Uterus (tissue), 4 donors: ENCODE measurements around the gene FANCC. TPM values are rescaled to one million over a fixed set of nuclear protein-coding genes. Genes with fewer than 3 reads are reported as not detected.
A peak's percentile ranks its signal among the peaks of the same experiment; 100 is the strongest.

Source experiments
- DNase-seq, 2 donors: peaks; one replicate each; pipeline ENCODE4 v3.0.0-alpha.2; 2019 to 2020
- H3K27ac ChIP-seq, 2 donors: fragments of 200-600 bp; sonication (generic); 1 replicate in 1 of 2; 2 replicates in 1 of 2; pipeline ENCODE4 v1.5.1; 2016 to 2018
- H3K27me3 ChIP-seq, 2 donors: fragments of 200-600 bp; sonication (generic); one replicate each; pipeline ENCODE4 v1.5.1; 2018 to 2019; ENCODE audit warnings: control low read depth in 1 of 2
- H3K36me3 ChIP-seq, 2 donors: fragments of 200-600 bp; sonication (generic); one replicate each; pipeline ENCODE4 v1.5.1; 2019; ENCODE audit warnings: control low read depth in 1 of 2
- H3K4me1 ChIP-seq, 2 donors: fragments of 200-600 bp; sonication (generic); one replicate each; pipeline ENCODE4 v1.5.1; 2018 to 2019; ENCODE audit warnings: control low read depth in 1 of 2
- H3K4me3 ChIP-seq, 2 donors: fragments of 200-600 bp; sonication (generic); 1 replicate in 1 of 2; 2 replicates in 1 of 2; pipeline ENCODE4 v1.5.1; 2018 to 2019; ENCODE audit warnings: mild to moderate bottlenecking in 1 of 2
- H3K9me3 ChIP-seq, 2 donors: fragments of 200-600 bp; sonication (generic); one replicate each; pipeline ENCODE4 v1.5.1; 2019; ENCODE audit warnings: control low read depth in 1 of 2
- CTCF ChIP-seq, 4 experiments: fragments of 200-600 bp in 2 of 4; fragments of 450-650 bp in 2 of 4; sonication (generic) in 2 of 4; IDR thresholded peaks; one replicate each; pipeline ENCODE4 v1.5.1; 2016 to 2019; ENCODE audit warnings: antibody characterized with exemption in 4 of 4, mild to moderate bottlenecking in 2 of 4, moderate library complexity in 1 of 4
- POLR2A ChIP-seq, 2 donors: fragments of 450-650 bp; IDR thresholded peaks; one replicate each; pipeline ENCODE4 v1.6.1; 2016; ENCODE audit warnings: antibody characterized with exemption in 2 of 2, mild to moderate bottlenecking in 1 of 2, moderate library complexity in 1 of 2
- intact Hi-C: fragments of 100-400 bp; cut with DNase I; formaldehyde crosslinking; loops from one replicate; pipeline ENCODE4 v1.15.1; 2023; ENCODE audit warnings: low total_unique reads
- total RNA-seq, 4 donors: library from RNA; depleted of rRNA in 3 of 4; stranded (reverse); fragments of >200 nt in 3 of 4; gene quantifications; one replicate each; pipeline versions ENCODE4 v1.1.0 to v1.2.4, GENCODE V29; 2014 to 2023
- donor health status: DM: yes; HTN: yes; CAD: no.

FANCC gene
- total RNA-seq, 4 donors from 2014 or later, result 4.1 to 21.4 (median 15.9) TPM

GRCh38 chr9:95073042-95073607 is 244.4 kb downstream of the FANCC start:
- Histone ChIP-seq H3K36me3 (no peaks in the 10 kb centered on the region), H3K4me1 (peaks cover 30% of the 10 kb centered on the region in 2 donors), H3K4me3 (no peak overlapping the region), H3K9me3 (no peaks in the 10 kb centered on the region), H3K27me3 (no peaks in the 10 kb centered on the region), H3K27ac (peak overlapping the region; percentile 38 to 96)
- no peak for DNase-seq
- intact Hi-C loops, result no loop called here
- TF ChIP-seq CTCF (IDR thresholded peaks at IDR 0.05) (peak in 1 of 4 experiments; percentile 5), POLR2A (IDR thresholded peaks at IDR 0.05) (no peak)

GRCh38 chr9:95071925-95072324 is 245.6 kb downstream of the FANCC start:
- TF ChIP-seq POLR2A (IDR thresholded peaks at IDR 0.05) (no peak), CTCF (IDR thresholded peaks at IDR 0.05) (no peak)
- no peaks in the 10 kb centered on the region for H3K36me3 ChIP-seq
- H3K9me3 ChIP-seq, result no peaks in the 10 kb centered on the region
- peak overlapping the region in 1 of 2 donors; percentile 96 for H3K27ac ChIP-seq
- no peak overlapping the region for H3K4me3 ChIP-seq
- DNase-seq, result no peak
- H3K4me1 ChIP-seq, result peaks cover 20 to 23% of the 10 kb centered on the region in 2 donors
- intact Hi-C loops, result no loop called here
- no peaks in the 10 kb centered on the region for H3K27me3 ChIP-seq

GRCh38 chr9:95071450-95071849 is 246.1 kb downstream of the FANCC start:
- H3K36me3 ChIP-seq, result no peaks in the 10 kb centered on the region
- TF ChIP-seq CTCF (IDR thresholded peaks at IDR 0.05) (no peak), POLR2A (IDR thresholded peaks at IDR 0.05) (no peak)
- peak overlapping the region in 1 of 2 donors; percentile 96 for H3K27ac ChIP-seq
- no peak for DNase-seq
- intact Hi-C loops, result no loop called here
- no peaks in the 10 kb centered on the region for H3K27me3 ChIP-seq
- peaks cover 15 to 20% of the 10 kb centered on the region in 2 donors for H3K4me1 ChIP-seq
- H3K9me3 ChIP-seq, result no peaks in the 10 kb centered on the region
- no peak overlapping the region for H3K4me3 ChIP-seq

GRCh38 chr9:95070549-95071021 is 246.9 kb downstream of the FANCC start:
- no peaks in the 10 kb centered on the region for H3K9me3 ChIP-seq
- DNase-seq, result no peak
- peak overlapping the region in 1 of 2 donors; percentile 96 for H3K27ac ChIP-seq
- no peak overlapping the region for H3K4me3 ChIP-seq
- intact Hi-C loops, result no loop called here
- peaks cover 13% of the 10 kb centered on the region in 2 donors for H3K4me1 ChIP-seq
- no peaks in the 10 kb centered on the region for H3K36me3 ChIP-seq
- TF ChIP-seq POLR2A (IDR thresholded peaks at IDR 0.05) (no peak), CTCF (IDR thresholded peaks at IDR 0.05) (no peak)
- no peaks in the 10 kb centered on the region for H3K27me3 ChIP-seq

- intact Hi-C loops, result no loop called here
- Histone ChIP-seq H3K4me3 (no peak overlapping the region), H3K27ac (peak overlapping the region; percentile 4 to 96), H3K27me3 (no peaks in the 10 kb centered on the region), H3K4me1 (peaks cover 21 to 28% of the 10 kb centered on the region in 2 donors), H3K9me3 (no peaks in the 10 kb centered on the region), H3K36me3 (no peaks in the 10 kb centered on the region)
- DNase-seq, result no peak
- TF ChIP-seq POLR2A (IDR thresholded peaks at IDR 0.05) (no peak), CTCF (IDR thresholded peaks at IDR 0.05) (no peak)
These were observed 249.6 kb downstream of the FANCC start for GRCh38 chr9:95067897-95068296.
